OCI-LY7 (cell line): ENCODE data around the gene SH2D6. TPM values are rescaled to one million over a fixed set of nuclear protein-coding genes. Genes with fewer than 3 reads are reported as not detected.

Experiments
- BruUV-seq: library from RNA; stranded (reverse); fragments of 400-500 nt; replicated peaks from 2 replicates; lab custom pipeline; 2021; lab: Mats Ljungman, UMichigan
- CTCF ChIA-PET: fragments of 300-600 bp; sonication (Branson Sonifier 250); formaldehyde crosslinking; loops from one replicate; lab custom pipeline; 2022; ENCODE audit warnings: antibody characterized with exemption; ENCODE audit not compliant: unreplicated experiment; lab: Charles Lee
- POLR2A ChIA-PET: fragments of 300-600 bp; sonication (Branson Sonifier 250); formaldehyde crosslinking; loops from one replicate; lab custom pipeline; 2022; ENCODE audit warnings: antibody characterized with exemption; lab: Charles Lee
- DNase-seq: peaks from one replicate; pipeline ENCODE4 v3.0.0-alpha.2; 2015; ENCODE audit warnings: low spot score
- H2AFZ ChIP-seq: fragments of 200-600 bp; sonication (generic), shearing (Covaris generic); 2 replicates; pipeline ENCODE4 v1.6.1; 2014; ENCODE audit warnings: mild to moderate bottlenecking, antibody characterized with exemption, low read length, moderate library complexity
- H3K27ac ChIP-seq: fragments of 200-600 bp; sonication (generic); 2 replicates; pipeline ENCODE4 v1.5.1; 2014; ENCODE audit warnings: mixed run types, low read depth, mild to moderate bottlenecking, moderate library complexity, low read length, inconsistent platforms; ENCODE audit not compliant: poor library complexity, severe bottlenecking
- H3K36me3 ChIP-seq: fragments of 200-600 bp; sonication (generic); 2 replicates; pipeline ENCODE4 v1.6.1; 2014; ENCODE audit warnings: mild to moderate bottlenecking, antibody characterized with exemption, low read length, moderate library complexity, mixed read lengths; ENCODE audit not compliant: insufficient read depth
- H3K4me1 ChIP-seq: fragments of 200-600 bp; sonication (generic); 2 replicates; pipeline ENCODE4 v1.5.1; 2014; ENCODE audit warnings: mild to moderate bottlenecking, low read length; ENCODE audit not compliant: insufficient read depth, poor library complexity, severe bottlenecking
- H3K4me2 ChIP-seq: fragments of 200-600 bp; sonication (generic); 2 replicates; pipeline ENCODE4 v1.6.1; 2014; ENCODE audit warnings: mild to moderate bottlenecking, low read length
- H3K4me3 ChIP-seq: fragments of 200-600 bp; sonication (generic); 2 replicates; pipeline ENCODE4 v1.5.1; 2014; ENCODE audit warnings: mild to moderate bottlenecking, low read depth, low read length; ENCODE audit not compliant: poor library complexity, severe bottlenecking
- H3K79me2 ChIP-seq: fragments of 200-600 bp; sonication (generic); 2 replicates; pipeline ENCODE4 v1.6.1; 2016; ENCODE audit warnings: low read depth, mild to moderate bottlenecking, low read length, moderate library complexity, mixed read lengths; ENCODE audit not compliant: insufficient read depth
- H3K9me2 ChIP-seq: fragments of 200-600 bp; sonication (generic); 2 replicates; pipeline ENCODE4 v1.6.1; 2016; ENCODE audit warnings: mild to moderate bottlenecking, low read length, mixed read lengths; ENCODE audit not compliant: insufficient read depth
- H3K9me3 ChIP-seq: fragments of 200-600 bp; sonication (generic); 2 replicates; pipeline ENCODE4 v1.6.1; 2014; ENCODE audit warnings: mild to moderate bottlenecking, mixed run types, low read length, mixed read lengths
- H4K20me1 ChIP-seq: fragments of 200-600 bp; sonication (generic); 2 replicates; pipeline ENCODE4 v1.6.1; 2014; ENCODE audit warnings: mild to moderate bottlenecking, antibody characterized with exemption, low read length, moderate library complexity, mixed read lengths; ENCODE audit not compliant: insufficient read depth
- EZH2phosphoT487 ChIP-seq: fragments of 200-600 bp; sonication (generic); IDR thresholded peaks from 2 replicates; pipeline ENCODE4 v1.6.1; 2018; ENCODE audit warnings: low read depth, borderline replicate concordance, mild to moderate bottlenecking, mixed run types, antibody characterized with exemption, low read length, moderate library complexity, mixed read lengths
- intact Hi-C: fragments of 100-400 bp; cut with micrococcal nuclease; formaldehyde crosslinking; loops from one replicate; pipeline ENCODE4 v1.10.0; 2022; ENCODE audit not compliant: unreplicated experiment
- total RNA-seq, 2 experiments: library from RNA; depleted of rRNA in 1 of 2; stranded (reverse); fragments of >200 nt in 1 of 2; shearing (Covaris generic) in 1 of 2; gene quantifications; 2 replicates each; pipeline ENCODE4 v1.2.3, GENCODE V29; 2014 to 2022
- TF ChIP-seq, protein P1 (sequence below): fragments of 200-600 bp; sonication (generic); conservative IDR thresholded peaks from 2 replicates; pipeline ENCODE4 v1.5.1; 2014; ENCODE audit warnings: mild to moderate bottlenecking, antibody characterized with exemption, low read length, moderate library complexity, mixed read lengths

SH2D6 gene
- total RNA-seq, 2 experiments from 2014 or later, result 0.35 to 2.6 TPM

DNA sequence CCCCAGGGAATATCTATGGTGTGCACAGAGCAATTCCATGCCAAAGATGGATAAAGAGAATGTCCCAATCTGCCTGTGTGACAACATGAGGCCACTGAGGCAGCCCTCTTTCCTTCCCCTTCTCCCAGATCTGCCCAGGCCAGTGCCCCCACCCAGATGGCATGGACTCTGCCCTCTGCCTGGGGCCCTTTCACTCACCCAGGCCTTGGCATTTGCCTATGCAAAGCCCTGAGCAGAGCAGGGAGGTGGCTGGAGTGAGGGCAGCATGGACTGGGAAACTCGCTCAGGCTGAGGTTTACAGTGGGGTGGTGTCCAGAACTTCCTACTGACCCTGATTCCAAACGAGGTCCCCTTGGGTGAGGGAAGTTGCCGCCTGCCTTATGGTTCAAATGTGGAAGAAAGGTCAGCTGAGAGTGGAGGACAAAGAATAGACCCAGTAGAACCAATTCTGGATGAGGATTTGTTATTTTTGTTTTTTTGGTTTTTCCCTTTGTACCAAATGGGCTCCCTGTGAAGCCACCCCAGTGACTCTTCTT, 8.9 kb downstream of the SH2D6 start:
- intact Hi-C loops, result no loop called here
- H2AFZ ChIP-seq, result no peak overlapping the region
- no peak overlapping the region for H3K4me2 ChIP-seq
- H3K36me3 ChIP-seq, result no peaks in the 10 kb centered on the region
- DNase-seq, result no peak
- TF ChIP-seq EZH2phosphoT487, result no peak
- TF ChIP-seq, protein P1, sequence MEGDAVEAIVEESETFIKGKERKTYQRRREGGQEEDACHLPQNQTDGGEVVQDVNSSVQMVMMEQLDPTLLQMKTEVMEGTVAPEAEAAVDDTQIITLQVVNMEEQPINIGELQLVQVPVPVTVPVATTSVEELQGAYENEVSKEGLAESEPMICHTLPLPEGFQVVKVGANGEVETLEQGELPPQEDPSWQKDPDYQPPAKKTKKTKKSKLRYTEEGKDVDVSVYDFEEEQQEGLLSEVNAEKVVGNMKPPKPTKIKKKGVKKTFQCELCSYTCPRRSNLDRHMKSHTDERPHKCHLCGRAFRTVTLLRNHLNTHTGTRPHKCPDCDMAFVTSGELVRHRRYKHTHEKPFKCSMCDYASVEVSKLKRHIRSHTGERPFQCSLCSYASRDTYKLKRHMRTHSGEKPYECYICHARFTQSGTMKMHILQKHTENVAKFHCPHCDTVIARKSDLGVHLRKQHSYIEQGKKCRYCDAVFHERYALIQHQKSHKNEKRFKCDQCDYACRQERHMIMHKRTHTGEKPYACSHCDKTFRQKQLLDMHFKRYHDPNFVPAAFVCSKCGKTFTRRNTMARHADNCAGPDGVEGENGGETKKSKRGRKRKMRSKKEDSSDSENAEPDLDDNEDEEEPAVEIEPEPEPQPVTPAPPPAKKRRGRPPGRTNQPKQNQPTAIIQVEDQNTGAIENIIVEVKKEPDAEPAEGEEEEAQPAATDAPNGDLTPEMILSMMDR, result no peak
- no TSS peak for BruUV-seq
- H3K27ac ChIP-seq, result no peak overlapping the region
- no peaks in the 10 kb centered on the region for H3K9me3 ChIP-seq
- H3K79me2 ChIP-seq, result no peaks in the 10 kb centered on the region
- H4K20me1 ChIP-seq, result no peaks in the 10 kb centered on the region
- H3K4me1 ChIP-seq, result peaks cover 3% of the 10 kb centered on the region
- CTCF ChIA-PET, result no interaction called here
- POLR2A ChIA-PET, result interaction anchor here (2.5 kb wide), 1 partner anchor 11 kb away, joined by 9 read pairs; no protein-coding TSS in a partner anchor
- H3K9me2 ChIP-seq, result no peaks in the 10 kb centered on the region
- no peak overlapping the region for H3K4me3 ChIP-seq

DNA sequence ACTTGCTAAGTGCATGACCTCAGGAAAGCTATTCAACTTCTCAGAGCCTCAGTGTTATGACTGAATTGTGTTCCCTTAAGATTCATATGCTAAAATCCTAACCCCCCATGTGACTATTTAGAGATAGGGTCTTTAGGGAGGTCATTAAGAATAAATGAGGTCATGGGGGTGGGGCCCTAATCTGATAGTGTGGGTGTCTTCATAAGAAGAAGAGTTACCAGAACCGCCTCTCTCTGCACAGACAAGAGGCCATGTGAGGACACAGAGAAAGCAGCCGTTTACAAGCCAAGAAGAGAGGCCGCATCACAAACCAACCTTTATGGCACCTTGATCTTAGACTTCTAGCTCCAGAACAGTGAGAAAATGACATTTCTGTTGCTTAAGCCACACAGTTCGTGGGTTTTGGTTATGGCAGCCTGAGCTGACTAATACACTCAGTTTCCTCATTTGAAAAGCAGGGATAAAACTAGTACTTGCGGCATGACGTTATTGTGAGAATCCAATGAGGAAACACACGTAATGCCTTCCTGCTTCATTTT, 9.9 kb downstream of the SH2D6 start:
- POLR2A ChIA-PET, result interaction anchor here (0.5 to 2.5 kb wide), 3 partner anchors 10 to 138 kb away, joined by 3 to 9 read pairs (median 3); no protein-coding TSS in a partner anchor
- no peak overlapping the region for H3K27ac ChIP-seq
- no peak overlapping the region for H3K4me2 ChIP-seq

More for the DNA sequence above, 9.9 kb downstream of the SH2D6 start:
- H3K79me2 ChIP-seq, result no peaks in the 10 kb centered on the region
- TF ChIP-seq, protein P1, result no peak
- no peak for TF ChIP-seq EZH2phosphoT487
- CTCF ChIA-PET, result no interaction called here
- H4K20me1 ChIP-seq, result no peaks in the 10 kb centered on the region
- peaks cover 3% of the 10 kb centered on the region for H3K4me1 ChIP-seq
- H3K36me3 ChIP-seq, result no peaks in the 10 kb centered on the region
- intact Hi-C loops, result no loop called here
- no peak overlapping the region for H3K4me3 ChIP-seq
- no peak overlapping the region for H2AFZ ChIP-seq
- no peaks in the 10 kb centered on the region for H3K9me2 ChIP-seq
- H3K9me3 ChIP-seq, result no peaks in the 10 kb centered on the region
- BruUV-seq, result no TSS peak
- no peak for DNase-seq
